Myocyte (in vitro differentiated cells): ENCODE measurements around the gene SHH. TPM values are rescaled to one million over a fixed set of nuclear protein-coding genes. Genes with fewer than 3 reads are reported as not detected.

Experiments
- DNase-seq: peaks from one replicate; pipeline ENCODE4 v3.0.0-alpha.2; 2012; ENCODE audit warnings: low read depth
- total RNA-seq: library from RNA; depleted of rRNA; stranded (reverse); fragments of >200 nt; gene quantifications from 2 replicates; pipeline ENCODE4 v1.2.3, GENCODE V29; 2014

Gene SHH
- total RNA-seq, 1 donor from 2014 or later, result 0.08 TPM

- DNase-seq, result no peak
Measured at GRCh38 chr7:155766966-155767916, 45.0 kb downstream of the SHH start.

- DNase-seq, result no peak
Measured at GRCh38 chr7:155766386-155766785, 45.9 kb downstream of the SHH start.

- DNase-seq, result no peak
Measured at GRCh38 chr7:155765458-155765857, 46.8 kb downstream of the SHH start.

- no peak for DNase-seq
Measured at GRCh38 chr7:155764438-155764793, 47.8 kb downstream of the SHH start.

GRCh38 chr7:155763691-155764437, 48.4 kb downstream of the SHH start:
- DNase-seq, result peak; percentile 40

- no peak for DNase-seq
Measured at GRCh38 chr7:155763122-155763521, 49.1 kb downstream of the SHH start.

GRCh38 chr7:155762655-155763054, 49.6 kb downstream of the SHH start:
- peak; percentile 94 for DNase-seq

GRCh38 chr7:155762036-155762435, 50.2 kb downstream of the SHH start:
- no peak for DNase-seq

GRCh38 chr7:155761162-155761561, 51.1 kb downstream of the SHH start:
- no peak for DNase-seq

- DNase-seq, result peak; percentile 77
Measured at GRCh38 chr7:155759740-155760430, 52.4 kb downstream of the SHH start.

GRCh38 chr7:155758348-155758747, 53.9 kb downstream of the SHH start:
- DNase-seq, result no peak

- DNase-seq, result no peak
Measured at GRCh38 chr7:155756322-155756721, 55.9 kb downstream of the SHH start.

GRCh38 chr7:155755026-155755425, 57.2 kb downstream of the SHH start:
- no peak for DNase-seq

- DNase-seq, result peak; percentile 30
Measured at GRCh38 chr7:155754165-155754564, 58.1 kb downstream of the SHH start.

GRCh38 chr7:155753446-155753965, 58.8 kb downstream of the SHH start:
- no peak for DNase-seq

- DNase-seq, result no peak
Measured at GRCh38 chr7:155752756-155753445, 59.4 kb downstream of the SHH start.

GRCh38 chr7:155751409-155751808, 60.9 kb downstream of the SHH start:
- no peak for DNase-seq

GRCh38 chr7:155750255-155751125, 61.8 kb downstream of the SHH start:
- DNase-seq, result peak; percentile 19
